Hepatocyte (in vitro differentiated cells): Measurements from ENCODE around the gene AP1S3. TPM values are rescaled to one million over a fixed set of nuclear protein-coding genes. Genes with fewer than 3 reads are reported as not detected.
A peak's percentile ranks its signal among the peaks of the same experiment; 100 is the strongest.

Source experiments
- DNase-seq: peaks from one replicate; pipeline ENCODE4 v3.0.0-alpha.2; 2016; ENCODE audit warnings: low spot score
- H2AFZ ChIP-seq: fragments of 200-600 bp; sonication (generic); 2 replicates; pipeline ENCODE4 v1.6.0; 2016; ENCODE audit warnings: antibody characterized with exemption, mild to moderate bottlenecking
- H3K27ac ChIP-seq: fragments of 200-600 bp; sonication (generic); 2 replicates; pipeline ENCODE4 v1.5.1; 2016; ENCODE audit warnings: mild to moderate bottlenecking
- H3K27me3 ChIP-seq: fragments of 200-600 bp; sonication (generic); 2 replicates; pipeline ENCODE4 v1.6.1; 2016
- H3K36me3 ChIP-seq: fragments of 200-600 bp; sonication (generic); replicated peaks from 2 replicates; pipeline ENCODE4 v1.5.1; 2016; ENCODE audit warnings: low read depth; ENCODE audit not compliant: insufficient read depth
- H3K4me1 ChIP-seq: fragments of 200-600 bp; sonication (generic); 2 replicates; pipeline ENCODE4 v1.5.1; 2016; ENCODE audit warnings: mild to moderate bottlenecking, moderate library complexity; ENCODE audit not compliant: insufficient read depth
- H3K4me2 ChIP-seq: fragments of 200-600 bp; sonication (generic); 2 replicates; pipeline ENCODE4 v1.6.0; 2016
- H3K4me3 ChIP-seq: fragments of 200-600 bp; sonication (generic); 2 replicates; pipeline ENCODE4 v1.5.1; 2016; ENCODE audit warnings: mild to moderate bottlenecking
- H3K79me2 ChIP-seq: fragments of 200-600 bp; sonication (generic); 2 replicates; pipeline ENCODE4 v1.6.0; 2017; ENCODE audit warnings: mild to moderate bottlenecking
- H3K9me2 ChIP-seq: fragments of 200-600 bp; sonication (generic); replicated peaks from 2 replicates; pipeline ENCODE4 v1.6.0; 2017; ENCODE audit warnings: mild to moderate bottlenecking; ENCODE audit not compliant: insufficient read depth
- H3K9me3 ChIP-seq: fragments of 200-600 bp; sonication (generic); 2 replicates; pipeline ENCODE4 v1.5.1; 2016; ENCODE audit warnings: low read depth, mild to moderate bottlenecking
- H4K20me1 ChIP-seq: fragments of 200-600 bp; sonication (generic); 2 replicates; pipeline ENCODE4 v1.6.0; 2016; ENCODE audit warnings: mild to moderate bottlenecking; ENCODE audit not compliant: insufficient read depth, poor library complexity, severe bottlenecking
- CTCF ChIP-seq: fragments of 200-600 bp; sonication (generic); IDR thresholded peaks from 2 replicates; pipeline ENCODE4 v1.5.1; 2016; ENCODE audit warnings: antibody characterized with exemption, mild to moderate bottlenecking; ENCODE audit not compliant: poor library complexity
- EZH2 ChIP-seq: fragments of 200-600 bp; sonication (generic); IDR thresholded peaks from 2 replicates; pipeline ENCODE4 v1.6.1; 2016; ENCODE audit warnings: antibody characterized with exemption, mild to moderate bottlenecking, borderline replicate concordance
- EZH2phosphoT487 ChIP-seq: fragments of 200-600 bp; sonication (generic); IDR thresholded peaks from one replicate; pipeline ENCODE4 v1.6.1; 2018; ENCODE audit warnings: antibody characterized with exemption, mild to moderate bottlenecking, low read depth, moderate library complexity; ENCODE audit not compliant: unreplicated experiment, severe bottlenecking
- WGBS: methylation state at CpG from one replicate; pipeline ENCODE4 v1.1.6; 2016; ENCODE audit warnings: low lambda C conversion rate; ENCODE audit errors: missing lambda C conversion rate; 5-methylcytosine and 5-hydroxymethylcytosine counted together
- polyA plus RNA-seq: library from polyadenylated mRNA; unstranded; fragments of >200 nt; fragmentation: Nextera tagmentation; extraction: Ambion mirVana; gene quantifications from 2 replicates; pipeline ENCODE4 v1.2.1, GENCODE V29; 2016
- total RNA-seq: library from RNA; depleted of rRNA; stranded (reverse); fragments of >200 nt; gene quantifications from 2 replicates; pipeline ENCODE4 v1.2.3, GENCODE V29; 2014

Gene AP1S3
- total and polyA plus RNA-seq, 2 experiments from 2014 or later: 16.5 to 30.7 TPM

GRCh38 chr2:223865124-223865523, 27.7 kb upstream of the AP1S3 start:
- H2AFZ ChIP-seq: no peak overlapping the region
- H3K4me1 ChIP-seq: peaks cover 20% of the 10 kb centered on the region
- no peak for DNase-seq
- no peak for TF ChIP-seq EZH2
- no peak for TF ChIP-seq CTCF
- H3K9me2 ChIP-seq: no peaks in the 10 kb centered on the region
- H3K36me3 ChIP-seq: no peaks in the 10 kb centered on the region
- no peaks in the 10 kb centered on the region for H3K27me3 ChIP-seq
- H3K27ac ChIP-seq: no peak overlapping the region
- 94% methylated on average over 4 of the region's 4 CpGs for WGBS
- H3K4me3 ChIP-seq: no peak overlapping the region
- no peaks in the 10 kb centered on the region for H3K79me2 ChIP-seq
- no peak overlapping the region for H3K4me2 ChIP-seq
- H4K20me1 ChIP-seq: no peaks in the 10 kb centered on the region
- no peaks in the 10 kb centered on the region for H3K9me3 ChIP-seq

GRCh38 chr2:223863491-223863890, 26.1 kb upstream of the AP1S3 start:
- Histone ChIP-seq H2AFZ (no peak overlapping the region), H3K4me1 (peaks cover 20% of the 10 kb centered on the region)

GRCh38 chr2:223860809-223861738, 23.7 kb upstream of the AP1S3 start:
- 55% methylated on average over 5 of the region's 5 CpGs for WGBS
- no peak overlapping the region for H2AFZ ChIP-seq
- H3K9me2 ChIP-seq: no peaks in the 10 kb centered on the region
- H3K36me3 ChIP-seq: no peaks in the 10 kb centered on the region
- no peaks in the 10 kb centered on the region for H3K9me3 ChIP-seq
- H3K4me1 ChIP-seq: peaks cover 20% of the 10 kb centered on the region
- H3K27me3 ChIP-seq: no peaks in the 10 kb centered on the region
- no peaks in the 10 kb centered on the region for H3K79me2 ChIP-seq
- peak overlapping the region; percentile 96 for H3K27ac ChIP-seq
- H3K4me2 ChIP-seq: peak overlapping the region; percentile 44
- no peaks in the 10 kb centered on the region for H4K20me1 ChIP-seq
- H3K4me3 ChIP-seq: no peak overlapping the region
- DNase-seq: peak; percentile 83
- TF ChIP-seq EZH2 (no peak), CTCF (no peak), EZH2phosphoT487 (no peak)

More at GRCh38 chr2:223863491-223863890, 26.1 kb upstream of the AP1S3 start:
- no peak for DNase-seq
- Histone ChIP-seq H4K20me1 (no peaks in the 10 kb centered on the region), H3K4me2 (no peak overlapping the region), H3K27me3 (no peaks in the 10 kb centered on the region), H3K36me3 (no peaks in the 10 kb centered on the region), H3K9me3 (no peaks in the 10 kb centered on the region), H3K9me2 (no peaks in the 10 kb centered on the region), H3K79me2 (no peaks in the 10 kb centered on the region), H3K27ac (peak overlapping the region; percentile 80), H3K4me3 (no peak overlapping the region)
- no peak for TF ChIP-seq EZH2phosphoT487
- TF ChIP-seq CTCF: no peak
- 67% methylated on average over 2 of the region's 2 CpGs for WGBS
